K562 (cell line): Measurements from ENCODE around the gene C15orf61. TPM values are rescaled to one million over a fixed set of nuclear protein-coding genes. Genes with fewer than 3 reads are reported as not detected.

Source experiments
- ATAC-seq: fragments of 200-7000 bp; cut with Tn5 transposase; 3 replicates; pipeline ENCODE4 v1.9.1; 2020; ENCODE audit warnings: moderate library complexity
- BruUV-seq: library from RNA; stranded (reverse); fragments of 400-500 nt; replicated peaks from 2 replicates; lab custom pipeline; 2021; lab: Mats Ljungman, UMichigan
- CTCF ChIA-PET: fragments of 300-600 bp; formaldehyde crosslinking; extraction: SDS; loops from one replicate; lab custom pipeline; 2021; ENCODE audit warnings: low intra/inter-chr PET ratio; lab: Yijun Ruan, JAX
- POLR2A ChIA-PET: fragments of 300-600, 350-650 bp; sonication (Branson Sonifier 250); formaldehyde crosslinking; extraction: SDS; loops from one replicate; lab custom pipeline; 2021; ENCODE audit warnings: antibody characterized with exemption, inconsistent platforms; lab: Yijun Ruan, JAX
- DNase-seq, 4 experiments: peaks; one replicate each; pipeline versions ENCODE4 v3.0.0 to v3.0.0-alpha.2; 2011 to 2018; ENCODE audit warnings: low spot score in 3 of 4, mixed read lengths in 3 of 4; ENCODE audit errors: extremely low read depth in 1 of 4
- FAIRE-seq: peaks from 2 replicates; lab custom pipeline; 2011; peaks lifted over from hg19 to GRCh38; lab: Jason Lieb, UNC
- H2AFZ ChIP-seq: 2 replicates; pipeline ENCODE4 v1.6.0; 2011; ENCODE audit warnings: low read depth, low read length, control low read depth, inconsistent platforms
- H3K27ac ChIP-seq: fragments of 200-600 bp; 3 replicates; pipeline ENCODE4 v1.8.0; 2011; ENCODE audit warnings: low read depth, mild to moderate bottlenecking, control low read depth, inconsistent platforms, low read length, moderate library complexity, mixed read lengths; ENCODE audit errors: extremely low read depth
- H3K27me3 ChIP-seq, 2 experiments: fragments of 300-600 bp in 1 of 2; 2 replicates in 1 of 2; 3 replicates in 1 of 2; pipeline versions ENCODE4 v1.6.0 to v1.8.0; 2011; ENCODE audit warnings: inconsistent platforms in 2 of 2, low read length in 2 of 2, mild to moderate bottlenecking in 1 of 2, mixed read lengths in 1 of 2, moderate library complexity in 1 of 2; ENCODE audit not compliant: control insufficient read depth in 2 of 2, insufficient read depth in 2 of 2
- H3K36me3 ChIP-seq: fragments of 300-600 bp; 3 replicates; pipeline ENCODE4 v1.8.0; 2011; ENCODE audit warnings: mild to moderate bottlenecking, low read length, inconsistent platforms; ENCODE audit not compliant: control insufficient read depth, insufficient read depth
- H3K4me1 ChIP-seq, 2 experiments: fragments of 200-600 bp in 1 of 2; replicated peaks in 1 of 2; 2 replicates in 1 of 2; 3 replicates in 1 of 2; pipeline versions ENCODE4 v1.5.1 to v1.8.0; 2011; ENCODE audit warnings: inconsistent platforms in 2 of 2, low read length in 2 of 2, mild to moderate bottlenecking in 1 of 2, mixed read lengths in 1 of 2, moderate library complexity in 1 of 2; ENCODE audit not compliant: control insufficient read depth in 2 of 2, insufficient read depth in 2 of 2
- H3K4me2 ChIP-seq: 2 replicates; pipeline ENCODE4 v1.6.1; 2011; ENCODE audit warnings: low read length, control low read depth, inconsistent platforms, mixed read lengths; ENCODE audit not compliant: insufficient read depth
- H3K4me3 ChIP-seq: fragments of 200-600 bp; sonication (generic), shearing (Covaris generic); 2 replicates; pipeline ENCODE4 v1.5.1; 2016; ENCODE audit warnings: control low read depth, inconsistent platforms
- H3K79me2 ChIP-seq: fragments of 200-600 bp; 3 replicates; pipeline ENCODE4 v1.8.0; 2011; ENCODE audit warnings: low read length, inconsistent platforms; ENCODE audit not compliant: control insufficient read depth, insufficient read depth
- H3K9ac ChIP-seq, 2 experiments: 2 replicates each; pipeline versions ENCODE4 v1.6.0 to v1.6.1; 2011; ENCODE audit warnings: low read depth in 2 of 2, low read length in 2 of 2, control low read depth in 1 of 2, inconsistent platforms in 1 of 2, mild to moderate bottlenecking in 1 of 2, mixed read lengths in 1 of 2; ENCODE audit not compliant: insufficient read depth in 1 of 2
- H3K9me1 ChIP-seq: one replicate; pipeline ENCODE4 v1.6.0; 2011; ENCODE audit warnings: inconsistent platforms, mild to moderate bottlenecking, low read length, moderate library complexity; ENCODE audit not compliant: control insufficient read depth, insufficient read depth
- H3K9me3 ChIP-seq: replicated peaks from 2 replicates; pipeline ENCODE4 v1.5.1; 2011; ENCODE audit warnings: low read depth, low read length, inconsistent platforms; ENCODE audit not compliant: control insufficient read depth, insufficient read depth
- H4K20me1 ChIP-seq: replicated peaks from 2 replicates; pipeline ENCODE4 v1.6.1; 2011; ENCODE audit warnings: low read length, inconsistent platforms, mixed read lengths; ENCODE audit not compliant: control insufficient read depth, insufficient read depth
- CBX8 ChIP-seq: fragments of 200-600 bp; sonication (generic); IDR thresholded peaks from 2 replicates; pipeline ENCODE4 v1.6.1; 2012; ENCODE audit warnings: borderline replicate concordance, mixed run types, low read depth, mild to moderate bottlenecking, moderate library complexity, mixed read lengths, low read length, control low read depth, inconsistent platforms; ENCODE audit not compliant: poor library complexity, severe bottlenecking; ENCODE audit errors: extremely low read depth
- ESRRA ChIP-seq: fragments of 450-650 bp; IDR thresholded peaks from 2 replicates; pipeline ENCODE4 v1.6.1; 2014; ENCODE audit warnings: low read depth, mild to moderate bottlenecking, moderate library complexity, borderline replicate concordance
- MYC ChIP-seq, 2 experiments: fragments of 250-450 bp in 1 of 2; sonication (Bioruptor Pico) in 1 of 2; IDR thresholded peaks; 2 replicates each; pipeline versions ENCODE4 v1.5.1 to v1.6.1; 2012 to 2021; ENCODE audit warnings: low read depth in 2 of 2, borderline replicate concordance in 1 of 2, improper control_type of control experiment in 1 of 2, low read length in 1 of 2, mild to moderate bottlenecking in 1 of 2, moderate library complexity in 1 of 2
- NEUROD1 ChIP-seq: fragments of 150-350 bp; IDR thresholded peaks from 2 replicates; pipeline ENCODE4 v1.6.1; 2014; ENCODE audit warnings: borderline replicate concordance, low read length, low read depth; ENCODE audit not compliant: partially characterized antibody
- THRAP3 ChIP-seq: fragments of 450-650 bp; IDR thresholded peaks from 2 replicates; pipeline ENCODE4 v1.6.1; 2016; ENCODE audit warnings: mild to moderate bottlenecking, inconsistent platforms, borderline replicate concordance
- ZEB2 ChIP-seq: fragments of 450-650 bp; IDR thresholded peaks from 2 replicates; pipeline ENCODE4 v1.6.1; 2016
- WGBS: fragments of 100-300 bp; shearing (Covaris generic); methylation state at CpG from one replicate; pipeline ENCODE4 v1.1.6; 2016; ENCODE audit warnings: low coverage, mixed read lengths; ENCODE audit not compliant: insufficient coverage; ENCODE audit errors: missing lambda C conversion rate; 5-methylcytosine and 5-hydroxymethylcytosine counted together
- in situ Hi-C: fragments of 300-500 bp; cut with MboI; formaldehyde crosslinking; loops from 4 replicates; pipeline ENCODE4 v1.15.0; 2018; ENCODE audit warnings: inconsistent platforms, mixed read lengths
- intact Hi-C: fragments of 100-400 bp; cut with micrococcal nuclease; formaldehyde crosslinking; loops from 2 replicates; pipeline ENCODE4 v1.14.2; 2022
- polyA plus RNA-seq, 8 experiments: library from polyadenylated mRNA; depleted of rRNA in 4 of 8; stranded (reverse) in 5 of 8; unstranded in 3 of 8; fragments of >200 nt; fragmentation: Nextera tagmentation in 2 of 8; fragmentation: Illumina TruSeq in 1 of 8; extraction: Ambion mirVana in 2 of 8; extraction: Trizol in 1 of 8; gene quantifications; 2 replicates each; pipeline versions ENCODE4 v1.2.1 to v1.2.3, GENCODE V29; 2011 to 2014; ENCODE audit warnings: inconsistent platforms in 1 of 8, missing spikeins in 1 of 8
- total RNA-seq, 7 experiments: library from RNA; depleted of rRNA in 6 of 7; stranded (reverse); fragments of >200 nt in 6 of 7; fragmentation: Illumina TruSeq in 2 of 7; extraction: Trizol in 2 of 7; gene quantifications; 2 replicates each; pipeline versions ENCODE4 v1.2.1 to v1.2.3, GENCODE V29; 2011 to 2021; ENCODE audit warnings: low replicate concordance in 1 of 7
- TF ChIP-seq, protein P1 (sequence below): fragments of 450-650 bp; IDR thresholded peaks from 2 replicates; pipeline ENCODE4 v1.6.1; 2016; ENCODE audit warnings: mild to moderate bottlenecking, moderate library complexity
- TF ChIP-seq, protein P2 (sequence below): fragments of 250-450 bp; sonication (Bioruptor Pico); IDR thresholded peaks from 2 replicates; pipeline ENCODE4 v1.8.0; 2021; ENCODE audit warnings: mild to moderate bottlenecking, moderate library complexity

Gene C15orf61
- total and polyA plus RNA-seq, 9 of the 15 experiments (the other 6 are each of a cell fraction or from before 2014, with no cell fraction given) = 1.6 to 10.5 (median 4.3) TPM

DNA sequence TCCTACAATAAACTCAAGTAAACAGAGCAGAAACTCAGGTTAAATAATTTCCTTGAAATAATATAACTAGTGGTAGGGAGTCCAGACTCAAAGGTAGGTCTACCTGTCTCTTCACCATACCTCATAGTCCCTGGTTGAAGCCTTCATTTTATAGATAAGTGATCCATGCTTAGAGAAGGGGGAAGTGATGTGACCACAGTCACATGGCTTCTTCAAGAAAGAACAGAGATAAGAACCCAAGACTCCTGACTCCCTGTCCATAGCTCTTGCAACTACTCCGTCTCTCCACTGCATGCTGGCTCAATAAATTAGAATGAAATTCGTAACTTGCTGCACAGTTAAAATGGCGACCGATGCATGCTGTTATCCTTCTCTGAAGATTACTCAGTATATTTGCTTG, 11.0 kb upstream of the C15orf61 start:
- FAIRE-seq = no peak
- no peak overlapping the region for H3K4me3 ChIP-seq
- BruUV-seq = no TSS peak
- TF ChIP-seq THRAP3 = no peak
- TF ChIP-seq, protein P1, sequence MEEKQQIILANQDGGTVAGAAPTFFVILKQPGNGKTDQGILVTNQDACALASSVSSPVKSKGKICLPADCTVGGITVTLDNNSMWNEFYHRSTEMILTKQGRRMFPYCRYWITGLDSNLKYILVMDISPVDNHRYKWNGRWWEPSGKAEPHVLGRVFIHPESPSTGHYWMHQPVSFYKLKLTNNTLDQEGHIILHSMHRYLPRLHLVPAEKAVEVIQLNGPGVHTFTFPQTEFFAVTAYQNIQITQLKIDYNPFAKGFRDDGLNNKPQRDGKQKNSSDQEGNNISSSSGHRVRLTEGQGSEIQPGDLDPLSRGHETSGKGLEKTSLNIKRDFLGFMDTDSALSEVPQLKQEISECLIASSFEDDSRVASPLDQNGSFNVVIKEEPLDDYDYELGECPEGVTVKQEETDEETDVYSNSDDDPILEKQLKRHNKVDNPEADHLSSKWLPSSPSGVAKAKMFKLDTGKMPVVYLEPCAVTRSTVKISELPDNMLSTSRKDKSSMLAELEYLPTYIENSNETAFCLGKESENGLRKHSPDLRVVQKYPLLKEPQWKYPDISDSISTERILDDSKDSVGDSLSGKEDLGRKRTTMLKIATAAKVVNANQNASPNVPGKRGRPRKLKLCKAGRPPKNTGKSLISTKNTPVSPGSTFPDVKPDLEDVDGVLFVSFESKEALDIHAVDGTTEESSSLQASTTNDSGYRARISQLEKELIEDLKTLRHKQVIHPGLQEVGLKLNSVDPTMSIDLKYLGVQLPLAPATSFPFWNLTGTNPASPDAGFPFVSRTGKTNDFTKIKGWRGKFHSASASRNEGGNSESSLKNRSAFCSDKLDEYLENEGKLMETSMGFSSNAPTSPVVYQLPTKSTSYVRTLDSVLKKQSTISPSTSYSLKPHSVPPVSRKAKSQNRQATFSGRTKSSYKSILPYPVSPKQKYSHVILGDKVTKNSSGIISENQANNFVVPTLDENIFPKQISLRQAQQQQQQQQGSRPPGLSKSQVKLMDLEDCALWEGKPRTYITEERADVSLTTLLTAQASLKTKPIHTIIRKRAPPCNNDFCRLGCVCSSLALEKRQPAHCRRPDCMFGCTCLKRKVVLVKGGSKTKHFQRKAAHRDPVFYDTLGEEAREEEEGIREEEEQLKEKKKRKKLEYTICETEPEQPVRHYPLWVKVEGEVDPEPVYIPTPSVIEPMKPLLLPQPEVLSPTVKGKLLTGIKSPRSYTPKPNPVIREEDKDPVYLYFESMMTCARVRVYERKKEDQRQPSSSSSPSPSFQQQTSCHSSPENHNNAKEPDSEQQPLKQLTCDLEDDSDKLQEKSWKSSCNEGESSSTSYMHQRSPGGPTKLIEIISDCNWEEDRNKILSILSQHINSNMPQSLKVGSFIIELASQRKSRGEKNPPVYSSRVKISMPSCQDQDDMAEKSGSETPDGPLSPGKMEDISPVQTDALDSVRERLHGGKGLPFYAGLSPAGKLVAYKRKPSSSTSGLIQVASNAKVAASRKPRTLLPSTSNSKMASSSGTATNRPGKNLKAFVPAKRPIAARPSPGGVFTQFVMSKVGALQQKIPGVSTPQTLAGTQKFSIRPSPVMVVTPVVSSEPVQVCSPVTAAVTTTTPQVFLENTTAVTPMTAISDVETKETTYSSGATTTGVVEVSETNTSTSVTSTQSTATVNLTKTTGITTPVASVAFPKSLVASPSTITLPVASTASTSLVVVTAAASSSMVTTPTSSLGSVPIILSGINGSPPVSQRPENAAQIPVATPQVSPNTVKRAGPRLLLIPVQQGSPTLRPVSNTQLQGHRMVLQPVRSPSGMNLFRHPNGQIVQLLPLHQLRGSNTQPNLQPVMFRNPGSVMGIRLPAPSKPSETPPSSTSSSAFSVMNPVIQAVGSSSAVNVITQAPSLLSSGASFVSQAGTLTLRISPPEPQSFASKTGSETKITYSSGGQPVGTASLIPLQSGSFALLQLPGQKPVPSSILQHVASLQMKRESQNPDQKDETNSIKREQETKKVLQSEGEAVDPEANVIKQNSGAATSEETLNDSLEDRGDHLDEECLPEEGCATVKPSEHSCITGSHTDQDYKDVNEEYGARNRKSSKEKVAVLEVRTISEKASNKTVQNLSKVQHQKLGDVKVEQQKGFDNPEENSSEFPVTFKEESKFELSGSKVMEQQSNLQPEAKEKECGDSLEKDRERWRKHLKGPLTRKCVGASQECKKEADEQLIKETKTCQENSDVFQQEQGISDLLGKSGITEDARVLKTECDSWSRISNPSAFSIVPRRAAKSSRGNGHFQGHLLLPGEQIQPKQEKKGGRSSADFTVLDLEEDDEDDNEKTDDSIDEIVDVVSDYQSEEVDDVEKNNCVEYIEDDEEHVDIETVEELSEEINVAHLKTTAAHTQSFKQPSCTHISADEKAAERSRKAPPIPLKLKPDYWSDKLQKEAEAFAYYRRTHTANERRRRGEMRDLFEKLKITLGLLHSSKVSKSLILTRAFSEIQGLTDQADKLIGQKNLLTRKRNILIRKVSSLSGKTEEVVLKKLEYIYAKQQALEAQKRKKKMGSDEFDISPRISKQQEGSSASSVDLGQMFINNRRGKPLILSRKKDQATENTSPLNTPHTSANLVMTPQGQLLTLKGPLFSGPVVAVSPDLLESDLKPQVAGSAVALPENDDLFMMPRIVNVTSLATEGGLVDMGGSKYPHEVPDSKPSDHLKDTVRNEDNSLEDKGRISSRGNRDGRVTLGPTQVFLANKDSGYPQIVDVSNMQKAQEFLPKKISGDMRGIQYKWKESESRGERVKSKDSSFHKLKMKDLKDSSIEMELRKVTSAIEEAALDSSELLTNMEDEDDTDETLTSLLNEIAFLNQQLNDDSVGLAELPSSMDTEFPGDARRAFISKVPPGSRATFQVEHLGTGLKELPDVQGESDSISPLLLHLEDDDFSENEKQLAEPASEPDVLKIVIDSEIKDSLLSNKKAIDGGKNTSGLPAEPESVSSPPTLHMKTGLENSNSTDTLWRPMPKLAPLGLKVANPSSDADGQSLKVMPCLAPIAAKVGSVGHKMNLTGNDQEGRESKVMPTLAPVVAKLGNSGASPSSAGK = peak; percentile 54
- TF ChIP-seq CBX8 = no peak
- 0 out of 2 replicates have a peak, but pooled peaks have one; percentile 22 for TF ChIP-seq ZEB2
- TF ChIP-seq ESRRA = peak; percentile 52; the same call in 1 of the 2 replicates
- TF ChIP-seq, protein P2, sequence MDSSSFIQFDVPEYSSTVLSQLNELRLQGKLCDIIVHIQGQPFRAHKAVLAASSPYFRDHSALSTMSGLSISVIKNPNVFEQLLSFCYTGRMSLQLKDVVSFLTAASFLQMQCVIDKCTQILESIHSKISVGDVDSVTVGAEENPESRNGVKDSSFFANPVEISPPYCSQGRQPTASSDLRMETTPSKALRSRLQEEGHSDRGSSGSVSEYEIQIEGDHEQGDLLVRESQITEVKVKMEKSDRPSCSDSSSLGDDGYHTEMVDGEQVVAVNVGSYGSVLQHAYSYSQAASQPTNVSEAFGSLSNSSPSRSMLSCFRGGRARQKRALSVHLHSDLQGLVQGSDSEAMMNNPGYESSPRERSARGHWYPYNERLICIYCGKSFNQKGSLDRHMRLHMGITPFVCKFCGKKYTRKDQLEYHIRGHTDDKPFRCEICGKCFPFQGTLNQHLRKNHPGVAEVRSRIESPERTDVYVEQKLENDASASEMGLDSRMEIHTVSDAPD (CRISPR knock-in tag) = no peak
- TF ChIP-seq NEUROD1 = no peak
- peak; percentile 69; the same call in 1 of the 2 replicates for TF ChIP-seq MYC (IDR thresholded peaks at IDR 0.05; ENCODE audit: low read depth, low read length)
- no peak for TF ChIP-seq MYC (CRISPR knock-in tag; IDR thresholded peaks at IDR 0.05; ENCODE audit: borderline replicate concordance, low read depth)

More for the DNA sequence above, 11.0 kb upstream of the C15orf61 start:
- H3K79me2 ChIP-seq = no peaks in the 10 kb centered on the region
- DNase-seq = peak in 2 of 4 experiments; percentile 28 to 59
- H3K4me2 ChIP-seq = peak overlapping the region; percentile 17; the same call in 1 of the 2 replicates
- in situ Hi-C loops (no loop called here), intact Hi-C loops (no loop called here)
- H3K27ac ChIP-seq = no peak overlapping the region
- H3K36me3 ChIP-seq = no peaks in the 10 kb centered on the region
- no peaks in the 10 kb centered on the region for H3K9me3 ChIP-seq
- no peaks in the 10 kb centered on the region for H3K27me3 ChIP-seq
- H4K20me1 ChIP-seq = no peaks in the 10 kb centered on the region
- H3K9ac ChIP-seq = no peak overlapping the region
- POLR2A ChIA-PET = interaction anchor here (0.6 to 1.6 kb wide), 4 partner anchors 8 to 258 kb away, joined by 3 to 5 read pairs (median 4); partner anchors contain the start of gene C15orf61
- peaks cover 3 to 10% of the 10 kb centered on the region in 2 experiments; a peak in 2 of 5 replicates for H3K4me1 ChIP-seq
- CTCF ChIA-PET = no interaction called here
- no peaks in the 10 kb centered on the region for H3K9me1 ChIP-seq
- peak; percentile 78 for ATAC-seq
- peak overlapping the region; percentile 66 for H2AFZ ChIP-seq
- WGBS = 23% methylated on average over 4 of the region's 4 CpGs
